MG63 (cell line): ENCODE measurements around the gene TMEM52. TPM values are rescaled to one million over a fixed set of nuclear protein-coding genes. Genes with fewer than 3 reads are reported as not detected.
A peak's percentile ranks its signal among the peaks of the same experiment; 100 is the strongest.

Experiments
- DNase-seq: peaks from one replicate; pipeline ENCODE4 v3.0.0-alpha.2; 2020
- H3K27me3 ChIP-seq: fragments of 250-450 bp; sonication (Bioruptor Pico); 2 replicates; pipeline ENCODE4 v1.5.1; 2020; ENCODE audit warnings: mild to moderate bottlenecking, moderate library complexity
- H3K36me3 ChIP-seq: fragments of 250-450 bp; sonication (Bioruptor Pico); 2 replicates; pipeline ENCODE4 v1.5.1; 2020; ENCODE audit warnings: mild to moderate bottlenecking, moderate library complexity
- H3K4me3 ChIP-seq: fragments of 250-450 bp; sonication (Bioruptor Pico); 2 replicates; pipeline ENCODE4 v1.5.1; 2020; ENCODE audit warnings: mild to moderate bottlenecking, moderate library complexity
- H3K9me3 ChIP-seq: fragments of 250-450 bp; sonication (Bioruptor Pico); 2 replicates; pipeline ENCODE4 v1.5.1; 2020; ENCODE audit warnings: mild to moderate bottlenecking, moderate library complexity
- total RNA-seq: library from RNA; depleted of rRNA; stranded (reverse); fragments of >200 nt; shearing (Covaris generic); gene quantifications from 2 replicates; pipeline ENCODE4 v1.2.3, GENCODE V29; 2014; ENCODE audit warnings: low replicate concordance

Gene TMEM52
- total RNA-seq, 1 experiment from 2014 or later, result not detected

DNA sequence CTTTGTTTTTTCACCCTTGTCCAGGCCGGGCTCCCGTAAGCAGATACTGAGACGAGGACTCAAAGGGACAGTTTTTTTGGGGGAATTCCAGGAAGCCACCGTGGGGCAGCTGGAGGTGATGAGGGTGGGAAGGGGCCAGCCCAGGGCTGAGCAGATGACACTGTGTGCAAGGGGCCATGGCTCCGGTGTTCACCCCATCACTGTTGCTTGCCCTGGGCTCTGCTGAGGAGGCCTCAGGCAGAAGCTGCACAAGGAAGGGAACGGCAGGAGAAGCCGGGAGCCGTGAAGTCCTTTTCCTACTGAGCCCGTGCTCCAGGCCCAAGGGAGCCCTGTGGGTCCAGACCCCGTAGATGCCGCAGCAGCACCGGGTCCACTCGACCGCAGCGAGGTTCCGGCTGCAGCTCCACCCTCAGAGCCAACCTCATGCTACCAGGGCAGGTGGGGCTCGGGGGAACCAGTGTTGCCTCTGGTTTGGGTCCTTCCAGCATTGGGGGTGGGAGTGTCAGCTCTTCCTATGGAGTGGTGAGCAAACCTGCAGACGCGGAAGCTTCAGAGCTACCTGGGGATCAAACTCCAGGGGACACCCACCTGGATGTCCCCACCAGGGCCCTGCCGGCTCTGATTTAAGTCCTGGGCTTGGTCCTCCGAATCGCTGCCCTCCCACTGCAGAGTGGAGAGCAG lies 8.3 kb downstream of the TMEM52 start:
- Histone ChIP-seq H3K36me3 (no peaks in the 10 kb centered on the region), H3K9me3 (no peaks in the 10 kb centered on the region), H3K4me3 (no peak overlapping the region), H3K27me3 (no peaks in the 10 kb centered on the region)
- DNase-seq, result no peak

- H3K36me3 ChIP-seq, result no peaks in the 10 kb centered on the region
- H3K9me3 ChIP-seq, result no peaks in the 10 kb centered on the region
- no peaks in the 10 kb centered on the region for H3K27me3 ChIP-seq
- DNase-seq, result no peak
- H3K4me3 ChIP-seq, result no peak overlapping the region; the same call in none of the 2 replicates
Measured at GRCh38 chr1:1910033-1910465, 9.0 kb downstream of the TMEM52 start.

- no peaks in the 10 kb centered on the region for H3K9me3 ChIP-seq
- no peaks in the 10 kb centered on the region for H3K27me3 ChIP-seq
- H3K4me3 ChIP-seq, result peak overlapping the region; percentile 60
- DNase-seq, result peak; percentile 22
- no peaks in the 10 kb centered on the region for H3K36me3 ChIP-seq
Measured at GRCh38 chr1:1908506-1908791, 10.6 kb downstream of the TMEM52 start.

DNA sequence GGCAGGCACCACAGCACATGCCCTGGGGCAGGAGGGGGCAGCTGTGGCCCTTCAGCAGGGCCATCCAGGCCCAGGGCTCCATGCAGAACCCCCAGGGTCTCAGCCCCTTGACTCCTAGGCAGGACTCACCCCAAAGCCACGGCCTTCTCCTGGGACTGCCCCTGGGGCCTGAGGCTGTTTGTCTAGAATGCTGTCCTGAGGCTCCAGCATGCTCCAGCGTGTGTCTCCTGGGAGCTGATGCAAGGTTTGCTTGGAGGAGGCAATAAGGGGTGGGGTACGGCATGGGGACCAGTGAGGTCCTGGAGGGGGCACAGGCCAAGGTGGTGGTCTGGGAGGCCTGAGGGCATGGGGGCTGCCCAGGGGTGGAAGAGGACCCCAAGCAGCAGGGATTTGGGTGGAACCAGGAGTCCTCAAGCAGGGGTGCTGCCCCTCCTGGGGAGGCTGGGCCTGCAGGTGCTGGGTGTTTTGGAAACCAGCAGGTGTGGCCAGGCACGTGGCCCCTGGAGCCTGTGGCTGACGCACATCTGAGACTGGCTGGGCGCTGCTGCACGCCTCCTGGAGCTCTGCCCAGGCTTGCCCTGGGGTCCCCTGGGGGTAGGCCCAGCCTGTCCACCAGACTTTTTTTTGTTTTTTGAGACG lies 11.9 kb downstream of the TMEM52 start:
- H3K4me3 ChIP-seq, result no peak overlapping the region
- no peaks in the 10 kb centered on the region for H3K9me3 ChIP-seq
- no peaks in the 10 kb centered on the region for H3K27me3 ChIP-seq
- no peaks in the 10 kb centered on the region for H3K36me3 ChIP-seq
- no peak for DNase-seq

- Histone ChIP-seq H3K27me3 (no peaks in the 10 kb centered on the region), H3K9me3 (no peaks in the 10 kb centered on the region), H3K4me3 (no peak overlapping the region), H3K36me3 (no peaks in the 10 kb centered on the region)
- peak; percentile 75 for DNase-seq
Measured at GRCh38 chr1:1906185-1907097, 12.6 kb downstream of the TMEM52 start.

GRCh38 chr1:1903224-1903623 lies 15.9 kb downstream of the TMEM52 start:
- no peak for DNase-seq
- Histone ChIP-seq H3K9me3 (no peaks in the 10 kb centered on the region), H3K4me3 (no peak overlapping the region), H3K36me3 (no peaks in the 10 kb centered on the region), H3K27me3 (no peaks in the 10 kb centered on the region)

DNA sequence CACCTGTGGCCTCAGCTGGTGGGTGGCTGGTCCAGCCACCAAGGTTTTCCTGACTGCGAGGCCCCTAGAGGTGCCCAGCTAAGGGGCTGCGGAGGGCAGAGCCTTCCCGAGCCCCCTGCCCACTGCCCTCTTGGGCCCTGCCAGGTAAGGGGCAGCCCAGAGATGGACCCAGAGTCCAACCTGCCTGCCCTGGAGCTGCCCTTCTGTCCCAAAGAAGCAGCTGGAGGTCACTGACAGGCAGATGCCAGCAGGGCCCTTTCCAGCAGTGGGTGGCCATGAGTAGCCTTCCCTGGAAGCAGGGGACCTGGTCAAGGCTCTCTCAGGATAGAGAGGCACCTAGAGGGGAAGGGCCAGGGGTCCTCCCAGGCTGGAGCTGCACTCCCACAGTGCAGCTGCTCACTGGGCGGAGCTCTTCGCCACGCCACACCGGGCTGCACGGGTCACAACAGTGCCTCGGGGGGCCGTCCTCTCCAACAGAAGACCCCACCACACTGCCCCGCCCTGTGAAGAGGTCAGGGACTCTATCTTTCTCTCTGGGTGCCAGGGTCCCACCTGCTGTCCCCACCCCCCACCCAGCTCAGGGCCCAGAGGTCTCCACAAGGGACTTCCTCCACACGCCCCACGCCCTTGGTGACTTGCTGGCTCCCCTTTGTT lies 17.3 kb downstream of the TMEM52 start:
- no peak for DNase-seq
- Histone ChIP-seq H3K27me3 (no peaks in the 10 kb centered on the region), H3K9me3 (no peaks in the 10 kb centered on the region), H3K4me3 (no peak overlapping the region), H3K36me3 (no peaks in the 10 kb centered on the region)

GRCh38 chr1:1900883-1901640 lies 18.0 kb downstream of the TMEM52 start:
- no peak overlapping the region for H3K4me3 ChIP-seq
- no peaks in the 10 kb centered on the region for H3K27me3 ChIP-seq
- no peak for DNase-seq
- H3K9me3 ChIP-seq, result no peaks in the 10 kb centered on the region
- H3K36me3 ChIP-seq, result no peaks in the 10 kb centered on the region

GRCh38 chr1:1899967-1900327 lies 19.1 kb downstream of the TMEM52 start:
- Histone ChIP-seq H3K9me3 (no peaks in the 10 kb centered on the region), H3K27me3 (no peaks in the 10 kb centered on the region), H3K4me3 (no peak overlapping the region), H3K36me3 (no peaks in the 10 kb centered on the region)
- DNase-seq, result no peak

DNA sequence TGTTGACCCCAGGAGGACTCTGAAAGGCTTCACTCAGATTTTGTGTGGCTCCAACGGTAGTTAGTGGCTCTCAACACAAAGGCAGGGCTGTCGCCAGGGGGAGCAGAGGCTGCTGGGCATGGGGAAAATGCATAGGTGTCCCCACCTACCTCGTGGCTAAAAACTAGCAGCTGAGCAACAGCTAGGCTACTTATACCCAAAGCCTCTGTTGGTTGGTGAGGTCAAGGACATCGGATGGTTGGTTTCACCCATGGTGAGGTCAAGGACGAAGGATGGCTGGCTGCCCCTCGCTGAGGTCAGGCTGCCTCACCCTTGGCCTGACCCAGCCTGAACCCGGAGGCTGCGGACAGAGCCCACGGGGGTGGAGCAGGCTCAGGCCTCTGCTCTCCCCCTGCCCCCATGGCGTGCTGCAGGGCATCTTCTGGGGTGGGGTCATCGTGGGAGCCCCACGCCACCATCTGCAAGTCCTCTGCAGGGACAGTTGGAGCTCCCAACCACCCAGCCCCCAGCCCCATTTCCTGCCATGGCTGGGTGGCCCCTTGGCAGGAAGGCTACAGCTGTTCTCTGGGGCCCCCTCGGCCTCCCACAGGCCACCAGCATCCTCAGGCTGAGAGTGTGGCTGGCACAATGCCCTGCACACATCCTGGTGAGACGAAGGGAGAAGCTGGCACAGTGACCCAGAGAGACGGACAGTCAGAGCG lies 19.7 kb downstream of the TMEM52 start:
- no peaks in the 10 kb centered on the region for H3K36me3 ChIP-seq
- H3K4me3 ChIP-seq, result no peak overlapping the region
- no peaks in the 10 kb centered on the region for H3K9me3 ChIP-seq
- no peaks in the 10 kb centered on the region for H3K27me3 ChIP-seq
- no peak for DNase-seq

DNA sequence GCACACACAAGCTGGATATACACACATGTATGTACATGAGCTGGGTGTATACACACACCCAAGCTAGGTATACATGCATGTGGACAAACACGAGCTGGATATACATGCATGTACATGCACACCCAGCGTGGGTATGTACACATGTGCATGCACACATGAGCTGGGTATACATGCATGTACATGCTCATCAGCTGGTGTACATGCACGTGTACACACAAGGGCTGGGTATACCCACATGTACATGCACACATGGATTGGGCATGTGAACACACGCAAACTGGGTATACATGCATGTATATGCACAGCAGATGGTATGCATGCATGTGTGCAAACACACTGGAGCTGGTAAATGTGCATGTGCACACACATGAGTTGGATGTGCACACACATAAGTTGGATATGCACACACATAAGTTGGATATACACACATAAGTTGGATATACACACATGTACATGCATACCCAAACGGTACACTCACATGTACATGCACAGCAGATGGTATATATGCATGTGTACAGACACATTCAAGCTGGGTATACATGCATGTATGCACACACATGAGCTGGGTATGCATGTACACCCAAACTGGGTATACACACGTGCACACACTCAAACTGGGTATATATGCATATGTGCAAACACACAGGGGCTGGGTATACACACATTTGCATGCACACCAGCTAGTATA lies 20.7 kb downstream of the TMEM52 start:
- no peak for DNase-seq
- H3K36me3 ChIP-seq, result no peaks in the 10 kb centered on the region
- no peaks in the 10 kb centered on the region for H3K27me3 ChIP-seq
- no peaks in the 10 kb centered on the region for H3K9me3 ChIP-seq
- no peak overlapping the region for H3K4me3 ChIP-seq

- Histone ChIP-seq H3K4me3 (no peak overlapping the region), H3K27me3 (no peaks in the 10 kb centered on the region), H3K9me3 (no peaks in the 10 kb centered on the region), H3K36me3 (no peaks in the 10 kb centered on the region)
- DNase-seq, result no peak
Measured at GRCh38 chr1:1895456-1896336, 23.4 kb downstream of the TMEM52 start.

DNA sequence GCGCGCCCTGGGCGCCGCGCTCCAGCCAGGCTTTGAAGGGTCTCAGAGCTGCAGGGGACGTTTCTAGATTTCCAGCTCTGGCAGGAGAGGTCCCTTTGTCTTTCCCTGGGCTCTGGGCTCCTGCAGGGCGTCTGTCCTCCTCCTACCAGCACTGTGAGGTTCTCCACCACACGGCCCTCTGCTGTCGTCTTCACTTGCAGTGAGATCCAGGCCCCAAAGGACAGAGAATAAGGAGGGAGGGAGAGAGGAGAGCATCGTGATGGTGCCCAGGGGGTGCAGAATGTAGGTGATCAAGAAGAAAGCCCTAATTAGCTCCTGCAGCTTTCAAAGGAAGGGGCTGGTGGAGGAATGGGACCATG lies 24.0 kb downstream of the TMEM52 start:
- Histone ChIP-seq H3K9me3 (no peaks in the 10 kb centered on the region), H3K36me3 (no peaks in the 10 kb centered on the region), H3K4me3 (no peak overlapping the region), H3K27me3 (no peaks in the 10 kb centered on the region)
- no peak for DNase-seq

- DNase-seq, result no peak
- H3K27me3 ChIP-seq, result no peaks in the 10 kb centered on the region
- no peaks in the 10 kb centered on the region for H3K9me3 ChIP-seq
- H3K4me3 ChIP-seq, result no peak overlapping the region
- no peaks in the 10 kb centered on the region for H3K36me3 ChIP-seq
Measured at GRCh38 chr1:1894354-1895059, 24.6 kb downstream of the TMEM52 start.
